Activated CD8-positive, alpha-beta T cell treated with anti-CD3 and anti-CD28 coated beads, Interleukin-2, amount 10 ng/mL, durations not matched to agents 7 days and 5 days (primary cell): ENCODE results near the gene CFAP410. TPM values are rescaled to one million over a fixed set of nuclear protein-coding genes. Genes with fewer than 3 reads are reported as not detected.

ENCODE experiments used
- ATAC-seq: fragments of 150-1000 bp; cut with Tn5 transposase; one replicate; pipeline ENCODE4 v1.10.0; 2021; ENCODE audit warnings: moderate library complexity
- CTCF ChIA-PET: fragments of 350-600 bp; sonication (Branson Sonifier 250); formaldehyde crosslinking; loops from one replicate; lab custom pipeline; 2021; ENCODE audit warnings: antibody characterized with exemption; lab: Charles Lee
- POLR2A ChIA-PET: fragments of 350-600 bp; sonication (Branson Sonifier 250); formaldehyde crosslinking; loops from one replicate; lab custom pipeline; 2021; ENCODE audit warnings: antibody characterized with exemption; lab: Charles Lee
- DNase-seq: peaks from one replicate; pipeline ENCODE4 v3.0.0-alpha.2; 2020
- H3K27ac Mint-ChIP-seq: one replicate; pipeline ENCODE4 v1.8.0; 2021; ENCODE audit warnings: mild to moderate bottlenecking, mixed read lengths
- H3K27me3 Mint-ChIP-seq: one replicate; pipeline ENCODE4 v1.8.0; 2021; ENCODE audit warnings: low read depth, mixed read lengths
- H3K36me3 Mint-ChIP-seq: one replicate; pipeline ENCODE4 v1.8.0; 2021; ENCODE audit warnings: low read depth, mixed read lengths
- H3K4me1 Mint-ChIP-seq: one replicate; pipeline ENCODE4 v1.8.0; 2021; ENCODE audit warnings: low read depth, mixed read lengths
- H3K4me3 Mint-ChIP-seq: one replicate; pipeline ENCODE4 v1.8.0; 2021; ENCODE audit warnings: mild to moderate bottlenecking, mixed read lengths
- H3K9me3 Mint-ChIP-seq: one replicate; pipeline ENCODE4 v1.8.0; 2022; ENCODE audit warnings: mixed read lengths; ENCODE audit not compliant: insufficient read depth
- total RNA-seq, 2 experiments: library from RNA; stranded (reverse); gene quantifications; one replicate each; pipeline ENCODE4 v1.2.3, GENCODE V29; 2021

Gene CFAP410
- total RNA-seq, 2 experiments from 2014 or later = 16.8 to 17.4 TPM

GRCh38 chr21:44326716-44327602 is 12.2 kb downstream of the CFAP410 start:
- H3K27ac Mint-ChIP-seq = no peak overlapping the region
- no peak overlapping the region for H3K4me3 Mint-ChIP-seq
- H3K36me3 Mint-ChIP-seq = peaks cover 13% of the 10 kb centered on the region
- H3K27me3 Mint-ChIP-seq = no peaks in the 10 kb centered on the region
- CTCF ChIA-PET = interaction anchor here (1.0 kb wide), 1 partner anchor 29 kb away, joined by 3 read pairs; no protein-coding TSS in a partner anchor
- POLR2A ChIA-PET = interaction anchor here (1.2 kb wide), 1 partner anchor 11 kb away, joined by 5 read pairs; no protein-coding TSS in a partner anchor
- no peak for ATAC-seq
- no peak for DNase-seq
- no peaks in the 10 kb centered on the region for H3K4me1 Mint-ChIP-seq
- H3K9me3 Mint-ChIP-seq = no peaks in the 10 kb centered on the region

- ATAC-seq (no peak), DNase-seq (no peak)
- H3K9me3 Mint-ChIP-seq = no peaks in the 10 kb centered on the region
- H3K4me3 Mint-ChIP-seq = no peak overlapping the region
- no peak overlapping the region for H3K27ac Mint-ChIP-seq
- ChIA-PET POLR2A (no interaction called here), CTCF (no interaction called here)
- peaks cover 11% of the 10 kb centered on the region for H3K36me3 Mint-ChIP-seq
- H3K4me1 Mint-ChIP-seq = no peaks in the 10 kb centered on the region
- H3K27me3 Mint-ChIP-seq = no peaks in the 10 kb centered on the region
Observed at GRCh38 chr21:44326272-44326647, 12.9 kb downstream of the CFAP410 start.

DNA sequence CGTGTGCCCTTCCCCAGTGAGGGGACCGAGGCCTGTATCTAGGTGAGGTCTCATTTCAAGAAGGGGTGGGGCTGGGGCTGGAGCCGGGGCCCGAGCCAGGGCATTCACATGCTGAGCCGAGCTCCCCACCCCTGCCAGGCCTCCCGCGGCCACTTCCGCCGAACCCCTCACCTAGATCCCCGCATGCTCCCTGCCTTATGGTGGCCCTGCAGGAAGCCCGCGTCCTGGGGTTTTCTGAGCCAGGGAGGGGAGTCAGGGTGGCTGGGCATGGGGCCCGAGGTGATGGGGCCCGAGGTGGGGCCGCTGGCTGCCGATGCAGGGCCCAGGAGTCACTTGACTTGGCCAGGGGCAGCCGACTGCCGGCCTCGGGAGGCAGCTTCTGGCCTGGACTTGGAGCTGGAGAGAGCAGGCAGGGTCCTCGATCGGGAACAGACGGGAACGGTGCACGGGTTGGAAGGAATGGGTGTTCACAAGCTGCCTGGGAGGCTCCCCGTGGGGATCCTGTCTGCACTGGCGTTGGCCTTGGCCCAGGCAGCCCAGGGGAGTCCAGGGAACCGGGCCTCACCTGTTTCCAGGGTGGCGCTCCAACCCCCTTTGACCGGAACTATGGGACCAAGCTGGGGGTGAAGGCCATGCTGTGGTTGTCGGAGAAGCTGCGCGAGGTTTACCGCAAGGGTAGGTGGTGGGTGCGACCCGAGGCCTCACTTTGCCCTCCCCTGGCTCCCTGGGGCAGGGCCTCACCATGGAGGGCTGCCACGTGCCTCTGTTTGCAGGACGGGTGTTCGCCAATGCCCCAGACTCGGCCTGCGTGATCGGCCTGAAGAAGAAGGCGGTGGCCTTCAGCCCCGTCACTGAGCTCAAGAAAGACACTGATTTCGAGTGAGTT is 13.6 kb downstream of the CFAP410 start:
- Mint-ChIP-seq H3K27me3 (no peaks in the 10 kb centered on the region), H3K36me3 (peaks cover 11% of the 10 kb centered on the region), H3K4me3 (no peak overlapping the region), H3K4me1 (no peaks in the 10 kb centered on the region), H3K27ac (no peak overlapping the region), H3K9me3 (no peaks in the 10 kb centered on the region)
- ChIA-PET CTCF (no interaction called here), POLR2A (no interaction called here)
- DNase-seq = no peak
- no peak for ATAC-seq

- ChIA-PET POLR2A (no interaction called here), CTCF (no interaction called here)
- peaks cover 11% of the 10 kb centered on the region for H3K36me3 Mint-ChIP-seq
- H3K27me3 Mint-ChIP-seq = no peaks in the 10 kb centered on the region
- H3K4me1 Mint-ChIP-seq = no peaks in the 10 kb centered on the region
- ATAC-seq = no peak
- no peak overlapping the region for H3K4me3 Mint-ChIP-seq
- H3K27ac Mint-ChIP-seq = no peak overlapping the region
- no peaks in the 10 kb centered on the region for H3K9me3 Mint-ChIP-seq
- no peak for DNase-seq
Observed at GRCh38 chr21:44324854-44325107, 14.4 kb downstream of the CFAP410 start.

DNA sequence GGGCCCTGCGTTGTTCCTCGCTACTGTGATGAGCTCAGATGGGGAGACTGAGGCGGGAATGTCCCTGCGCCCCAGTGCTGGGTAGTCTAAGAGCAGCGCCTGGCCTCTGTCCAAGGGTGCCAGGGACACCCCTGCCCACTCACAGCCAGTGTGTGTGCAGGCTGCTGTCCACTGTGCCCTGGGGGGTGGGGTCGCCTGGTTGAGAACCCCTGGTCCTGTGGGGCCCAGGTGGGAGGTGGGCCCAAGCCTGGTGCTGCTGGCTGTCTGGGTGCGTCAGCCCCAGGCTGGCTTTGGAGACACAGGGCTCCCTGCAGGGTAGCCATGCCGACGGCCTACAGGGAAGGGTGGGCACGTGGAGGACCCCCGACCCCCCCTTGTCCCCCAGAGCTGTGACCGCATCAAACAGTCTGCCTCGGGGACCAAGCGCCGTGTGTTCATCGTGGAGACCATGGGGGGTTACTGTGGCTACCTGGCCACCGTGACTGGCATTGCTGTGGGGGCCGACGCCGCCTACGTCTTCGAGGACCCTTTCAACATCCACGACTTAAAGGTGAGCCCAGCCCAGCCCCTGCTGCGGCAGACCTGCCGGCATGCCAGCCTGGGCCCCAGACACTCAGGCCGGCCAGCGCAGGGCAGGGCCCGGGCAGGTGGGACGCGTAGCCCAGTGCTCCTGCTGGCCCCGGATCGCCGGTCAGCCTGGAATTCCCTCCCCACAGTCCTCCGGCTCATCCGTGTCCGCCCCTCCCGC is 14.9 kb downstream of the CFAP410 start:
- POLR2A ChIA-PET = no interaction called here
- H3K36me3 Mint-ChIP-seq = peaks cover 14% of the 10 kb centered on the region
- no peak overlapping the region for H3K27ac Mint-ChIP-seq
- no peaks in the 10 kb centered on the region for H3K9me3 Mint-ChIP-seq
- no peaks in the 10 kb centered on the region for H3K4me1 Mint-ChIP-seq
- ATAC-seq (no peak), DNase-seq (no peak)
- CTCF ChIA-PET = no interaction called here
- H3K27me3 Mint-ChIP-seq = no peaks in the 10 kb centered on the region
- no peak overlapping the region for H3K4me3 Mint-ChIP-seq

GRCh38 chr21:44323591-44323990 is 15.6 kb downstream of the CFAP410 start:
- Mint-ChIP-seq H3K36me3 (peaks cover 16% of the 10 kb centered on the region), H3K9me3 (no peaks in the 10 kb centered on the region), H3K4me1 (no peaks in the 10 kb centered on the region), H3K27me3 (no peaks in the 10 kb centered on the region), H3K4me3 (no peak overlapping the region), H3K27ac (no peak overlapping the region)
- DNase-seq (no peak), ATAC-seq (no peak)
- POLR2A ChIA-PET = no interaction called here
- CTCF ChIA-PET = no interaction called here

GRCh38 chr21:44322621-44323325 is 16.4 kb downstream of the CFAP410 start:
- DNase-seq (no peak), ATAC-seq (no peak)
- Mint-ChIP-seq H3K36me3 (peaks cover 18% of the 10 kb centered on the region), H3K4me3 (no peak overlapping the region), H3K27ac (no peak overlapping the region), H3K9me3 (no peaks in the 10 kb centered on the region), H3K27me3 (no peaks in the 10 kb centered on the region), H3K4me1 (no peaks in the 10 kb centered on the region)
- CTCF ChIA-PET = no interaction called here
- POLR2A ChIA-PET = no interaction called here

- Mint-ChIP-seq H3K4me1 (no peaks in the 10 kb centered on the region), H3K36me3 (peaks cover 17% of the 10 kb centered on the region), H3K4me3 (no peak overlapping the region), H3K27me3 (no peaks in the 10 kb centered on the region), H3K27ac (no peak overlapping the region), H3K9me3 (no peaks in the 10 kb centered on the region)
- ChIA-PET POLR2A (no interaction called here), CTCF (no interaction called here)
- ATAC-seq (no peak), DNase-seq (no peak)
Observed at GRCh38 chr21:44321846-44322450, 17.2 kb downstream of the CFAP410 start.

DNA sequence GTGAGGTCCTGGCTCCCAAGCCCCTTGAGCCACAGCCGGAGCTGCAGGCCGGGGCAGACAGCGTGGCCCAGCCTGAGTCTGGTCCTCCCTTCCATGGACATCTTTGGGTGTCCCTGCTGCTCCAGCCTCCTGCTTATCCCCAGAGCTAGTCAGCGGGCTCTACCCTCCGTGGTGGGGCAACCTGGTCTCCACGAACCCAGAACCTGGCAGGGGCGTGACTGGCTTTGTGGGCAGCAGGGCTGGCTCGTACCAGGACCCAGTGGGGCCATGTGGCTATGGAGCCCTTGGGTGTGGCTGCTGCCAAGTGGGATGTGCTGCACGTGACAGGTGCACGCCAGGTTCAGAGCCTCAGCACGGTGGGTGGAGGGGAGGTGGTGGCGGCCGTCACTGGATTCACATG is 18.3 kb downstream of the CFAP410 start:
- ChIA-PET CTCF (no interaction called here), POLR2A (no interaction called here)
- no peaks in the 10 kb centered on the region for H3K4me1 Mint-ChIP-seq
- H3K36me3 Mint-ChIP-seq = peaks cover 21% of the 10 kb centered on the region
- H3K4me3 Mint-ChIP-seq = no peak overlapping the region
- no peaks in the 10 kb centered on the region for H3K9me3 Mint-ChIP-seq
- no peaks in the 10 kb centered on the region for H3K27me3 Mint-ChIP-seq
- no peak for DNase-seq
- no peak for ATAC-seq
- H3K27ac Mint-ChIP-seq = no peak overlapping the region

GRCh38 chr21:44319407-44320065 is 19.7 kb downstream of the CFAP410 start:
- H3K4me3 Mint-ChIP-seq = no peak overlapping the region
- no peaks in the 10 kb centered on the region for H3K27me3 Mint-ChIP-seq
- no peaks in the 10 kb centered on the region for H3K9me3 Mint-ChIP-seq
- H3K4me1 Mint-ChIP-seq = no peaks in the 10 kb centered on the region
- H3K27ac Mint-ChIP-seq = peak overlapping the region; percentile 30
- ChIA-PET CTCF (no interaction called here), POLR2A (interaction anchor here (0.7 kb wide), 1 partner anchor 15 kb away, joined by 4 read pairs; no protein-coding TSS in a partner anchor)
- DNase-seq (no peak), ATAC-seq (no peak)
- H3K36me3 Mint-ChIP-seq = peaks cover 14% of the 10 kb centered on the region
